Mesenchymal stem cell (in vitro differentiated cells and primary cell): ENCODE measurements around the gene OR4F6.

Experiments used
- DNase-seq: peaks from one replicate; pipeline ENCODE4 v3.0.0-alpha.2; 2013
- H2AFZ ChIP-seq: one replicate; pipeline ENCODE4 v1.6.1; 2013; ENCODE audit warnings: low read depth, mild to moderate bottlenecking, control low read depth, inconsistent platforms, low read length, moderate library complexity
- H2AK5ac ChIP-seq: 2 replicates; pipeline ENCODE4 v1.6.1; 2013; ENCODE audit warnings: low read length, moderate library complexity, mild to moderate bottlenecking, inconsistent platforms; ENCODE audit not compliant: severe bottlenecking
- H2BK120ac ChIP-seq: one replicate; pipeline ENCODE4 v1.6.1; 2013; ENCODE audit warnings: low read depth, mild to moderate bottlenecking, inconsistent platforms, low read length, moderate library complexity
- H2BK12ac ChIP-seq, 2 experiments: one replicate each; pipeline ENCODE4 v1.6.1; 2013; ENCODE audit warnings: inconsistent platforms in 2 of 2, low read length in 2 of 2, mild to moderate bottlenecking in 2 of 2, moderate library complexity in 2 of 2, control low read depth in 1 of 2
- H2BK15ac ChIP-seq: one replicate; pipeline ENCODE4 v1.6.1; 2013; ENCODE audit warnings: mild to moderate bottlenecking, low read depth, inconsistent platforms; ENCODE audit not compliant: poor library complexity, severe bottlenecking
- H2BK5ac ChIP-seq: 2 replicates; pipeline ENCODE4 v1.6.1; 2013; ENCODE audit warnings: low read depth, mild to moderate bottlenecking, low read length, control low read depth, inconsistent platforms; ENCODE audit not compliant: poor library complexity, severe bottlenecking
- H3K14ac ChIP-seq, 2 experiments: one replicate each; pipeline ENCODE4 v1.6.1; 2013; ENCODE audit warnings: inconsistent platforms in 2 of 2, low read length in 2 of 2, control low read depth in 1 of 2, mild to moderate bottlenecking in 1 of 2, moderate library complexity in 1 of 2
- H3K18ac ChIP-seq, 2 experiments: one replicate each; pipeline ENCODE4 v1.6.1; 2013; ENCODE audit warnings: inconsistent platforms in 2 of 2, low read length in 2 of 2, control low read depth in 1 of 2, low read depth in 1 of 2, mild to moderate bottlenecking in 1 of 2
- H3K23ac ChIP-seq, 2 experiments: one replicate each; pipeline ENCODE4 v1.6.1; 2013; ENCODE audit warnings: inconsistent platforms in 2 of 2, low read length in 2 of 2, mild to moderate bottlenecking in 2 of 2, moderate library complexity in 2 of 2, control low read depth in 1 of 2
- H3K27ac ChIP-seq: 2 replicates; pipeline ENCODE4 v1.5.1; 2013; ENCODE audit warnings: mild to moderate bottlenecking, moderate library complexity, low read length, control low read depth, inconsistent platforms; ENCODE audit not compliant: poor library complexity, severe bottlenecking
- H3K27me3 ChIP-seq, 2 experiments: 2 replicates each; pipeline versions ENCODE4 v1.6.1 to v1.7.0; 2013; ENCODE audit warnings: low read length in 2 of 2, mild to moderate bottlenecking in 2 of 2, moderate library complexity in 2 of 2, control low read depth in 1 of 2, inconsistent platforms in 1 of 2; ENCODE audit not compliant: control insufficient read depth in 1 of 2, insufficient read depth in 1 of 2
- H3K36me3 ChIP-seq, 2 experiments: 2 replicates each; pipeline versions ENCODE4 v1.6.1 to v1.7.0; 2013; ENCODE audit warnings: low read length in 2 of 2, control low read depth in 1 of 2, inconsistent platforms in 1 of 2, low read depth in 1 of 2, mild to moderate bottlenecking in 1 of 2; ENCODE audit not compliant: insufficient read depth in 2 of 2, control insufficient read depth in 1 of 2
- H3K4ac ChIP-seq, 2 experiments: one replicate each; pipeline ENCODE4 v1.6.1; 2013; ENCODE audit warnings: inconsistent platforms in 2 of 2, low read length in 2 of 2, mild to moderate bottlenecking in 2 of 2, moderate library complexity in 2 of 2, control low read depth in 1 of 2, low read depth in 1 of 2
- H3K4me1 ChIP-seq: 2 replicates; pipeline ENCODE4 v1.6.1; 2013; ENCODE audit warnings: low read depth, low read length, control low read depth; ENCODE audit not compliant: control insufficient read depth, insufficient read depth
- H3K4me2 ChIP-seq: 2 replicates; pipeline ENCODE4 v1.6.1; 2013; ENCODE audit warnings: low read length, mild to moderate bottlenecking, inconsistent platforms; ENCODE audit not compliant: poor library complexity, severe bottlenecking
- H3K4me3 ChIP-seq, 2 experiments: 2 replicates each; pipeline versions ENCODE4 v1.5.1 to v1.7.0; 2013; ENCODE audit warnings: low read length in 2 of 2, mild to moderate bottlenecking in 2 of 2, control low read depth in 1 of 2, low read depth in 1 of 2; ENCODE audit not compliant: insufficient read depth in 1 of 2
- H3K79me1 ChIP-seq: replicated peaks from 2 replicates; pipeline ENCODE4 v1.6.1; 2013; ENCODE audit warnings: mild to moderate bottlenecking, control low read depth, low read length, inconsistent platforms; ENCODE audit not compliant: poor library complexity, severe bottlenecking
- H3K9ac ChIP-seq: 2 replicates; pipeline ENCODE4 v1.7.0; 2013; ENCODE audit warnings: mild to moderate bottlenecking, low read length, moderate library complexity
- H3K9me3 ChIP-seq: 2 replicates; pipeline ENCODE4 v1.7.0; 2013; ENCODE audit warnings: mild to moderate bottlenecking, low read length; ENCODE audit not compliant: control insufficient read depth
- H4K8ac ChIP-seq: one replicate; pipeline ENCODE4 v1.6.1; 2013; ENCODE audit warnings: inconsistent platforms, mild to moderate bottlenecking, low read length, moderate library complexity
- H4K91ac ChIP-seq: one replicate; pipeline ENCODE4 v1.6.1; 2013; ENCODE audit warnings: mild to moderate bottlenecking, low read length, inconsistent platforms
- WGBS: methylation state at CpG from one replicate; pipeline ENCODE4 v1.1.7; 2013; ENCODE audit warnings: mixed read lengths; 5-methylcytosine and 5-hydroxymethylcytosine counted together

OR4F6 gene

DNA sequence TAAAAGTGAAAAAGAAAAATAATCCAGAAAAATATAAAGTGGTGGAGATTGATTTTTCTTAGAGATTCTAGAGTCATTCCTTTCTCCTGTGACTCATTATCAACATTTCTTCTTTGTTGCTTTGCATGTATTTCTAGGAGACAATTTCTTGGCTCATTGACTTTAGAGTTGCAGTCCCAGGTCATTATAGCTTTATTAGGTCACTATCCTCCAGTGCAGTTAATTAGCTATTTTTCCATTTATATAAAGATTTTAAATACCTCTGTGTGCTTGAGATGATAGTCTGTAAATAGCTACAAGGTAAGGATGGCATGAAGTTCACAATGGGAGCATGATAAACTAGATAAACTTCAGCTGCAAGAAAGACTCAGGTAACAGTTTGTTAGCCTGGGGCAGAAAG, 8.6 kb downstream of the OR4F6 start, which contains the start of gene OR4F15:
Gene OR4F15, plus strand, starts transcription at position 301 of the 400 bp plus-strand sequence. CDS start 5,985 bp downstream, outside the sequence.
- Histone ChIP-seq H4K8ac (no peak within 1 kb of the TSS), H3K36me3 (no peaks in the 10 kb centered on the region), H3K79me1 (no peaks in the 10 kb centered on the region), H2AK5ac (no peak within 1 kb of the TSS), H3K4ac (no peak within 1 kb of the TSS), H2AFZ (no peak within 1 kb of the TSS), H2BK12ac (no peak within 1 kb of the TSS), H3K18ac (no peak within 1 kb of the TSS), H3K9ac (no peak within 1 kb of the TSS), H3K4me2 (no peak within 1 kb of the TSS), H3K14ac (no peak within 1 kb of the TSS), H3K4me3 (no peak within 1 kb of the TSS), H3K27me3 (no peaks in the 10 kb centered on the region), H3K9me3 (no peaks in the 10 kb centered on the region), H3K27ac (peak within 1 kb of the TSS; percentile 87), H2BK15ac (no peak within 1 kb of the TSS), H4K91ac (no peak within 1 kb of the TSS), H2BK5ac (peak within 1 kb of the TSS; percentile 44), H3K23ac (no peak within 1 kb of the TSS), H2BK120ac (no peak within 1 kb of the TSS), H3K4me1 (peaks cover 3% of the 10 kb centered on the region)
- no peak for DNase-seq

DNA sequence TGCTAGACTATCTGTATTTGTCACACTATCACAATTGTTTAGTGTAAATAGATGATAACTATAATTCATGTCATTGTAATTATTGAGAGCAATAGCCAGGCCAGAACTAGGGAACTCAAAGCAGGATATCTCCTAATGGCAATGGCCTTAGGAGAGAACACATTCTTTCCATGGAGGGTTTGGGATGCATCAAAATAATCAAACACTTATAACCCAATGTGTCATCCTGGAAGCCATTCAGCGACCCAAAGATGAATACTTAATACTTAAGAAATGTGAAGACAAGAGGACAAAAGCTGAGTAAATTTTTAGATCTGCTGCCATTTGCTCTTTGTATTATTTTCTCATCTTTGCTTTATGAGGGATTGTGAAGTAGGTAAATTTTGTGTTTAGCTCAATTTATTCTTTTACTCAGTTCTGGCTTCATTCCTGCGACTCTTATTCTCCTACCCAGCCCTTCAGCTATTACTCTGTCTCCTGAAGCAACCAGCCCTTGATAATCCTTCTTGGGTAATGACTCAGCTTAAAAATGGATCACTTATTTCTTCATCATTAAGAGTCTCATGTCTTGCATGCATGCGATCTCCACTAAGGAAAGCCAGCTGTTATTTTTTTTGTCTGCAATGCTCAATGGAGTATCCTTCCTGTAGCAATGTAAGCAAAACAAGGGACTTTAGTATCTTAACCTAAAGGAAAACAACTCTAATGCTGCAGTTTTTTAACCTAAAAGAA, 10.7 kb downstream of the OR4F6 start:
- H4K91ac ChIP-seq: no peak overlapping the region
- no peaks in the 10 kb centered on the region for H3K27me3 ChIP-seq
- H3K79me1 ChIP-seq: peaks cover 1% of the 10 kb centered on the region
- no peak overlapping the region for H2BK5ac ChIP-seq
- DNase-seq: peak; percentile 84
- no peaks in the 10 kb centered on the region for H3K36me3 ChIP-seq
- WGBS: 24% methylated on average over 1 of the region's 3 CpGs
- no peak overlapping the region for H3K18ac ChIP-seq
- H3K27ac ChIP-seq: peak overlapping the region; percentile 87
- H3K4me2 ChIP-seq: no peak overlapping the region
- H3K4me1 ChIP-seq: peaks cover 3% of the 10 kb centered on the region
- no peak overlapping the region for H3K14ac ChIP-seq
- no peak overlapping the region for H3K9ac ChIP-seq
- no peak overlapping the region for H4K8ac ChIP-seq
- H3K23ac ChIP-seq: no peak overlapping the region
- H2BK12ac ChIP-seq: no peak overlapping the region
- no peak overlapping the region for H3K4me3 ChIP-seq
- no peak overlapping the region for H2AFZ ChIP-seq
- H2BK15ac ChIP-seq: no peak overlapping the region
- no peak overlapping the region for H2BK120ac ChIP-seq
- no peak overlapping the region for H3K4ac ChIP-seq
- H2AK5ac ChIP-seq: no peak overlapping the region
- H3K9me3 ChIP-seq: no peaks in the 10 kb centered on the region

DNA sequence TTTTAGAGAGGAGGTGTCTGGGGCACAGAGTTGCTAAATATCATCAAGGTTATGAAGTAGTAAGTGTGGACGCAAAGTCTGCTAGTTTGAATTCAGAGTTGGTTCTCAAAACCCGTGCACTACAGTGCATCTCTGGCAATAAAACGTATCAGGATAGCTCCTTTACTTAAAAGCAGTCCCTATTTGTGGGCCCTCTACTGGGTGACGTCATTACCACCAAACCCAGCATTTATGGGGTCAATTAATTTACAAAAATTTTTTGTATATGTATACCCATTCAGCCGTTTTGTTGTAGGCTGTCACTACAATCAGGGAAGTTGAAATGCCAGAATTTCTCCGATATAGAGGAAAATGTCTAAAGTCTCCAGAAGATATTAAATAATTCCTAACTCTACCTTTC, 17.5 kb downstream of the OR4F6 start:
- Histone ChIP-seq H3K36me3 (no peaks in the 10 kb centered on the region), H2AK5ac (no peak overlapping the region), H2BK12ac (no peak overlapping the region), H3K27ac (no peak overlapping the region), H3K79me1 (peaks cover 6% of the 10 kb centered on the region), H3K9me3 (no peaks in the 10 kb centered on the region), H3K9ac (no peak overlapping the region), H4K91ac (no peak overlapping the region), H3K4me1 (no peaks in the 10 kb centered on the region), H3K4ac (no peak overlapping the region), H3K23ac (no peak overlapping the region), H2BK15ac (no peak overlapping the region), H3K27me3 (no peaks in the 10 kb centered on the region), H2BK5ac (no peak overlapping the region), H2BK120ac (no peak overlapping the region), H4K8ac (no peak overlapping the region), H3K4me2 (no peak overlapping the region), H3K14ac (no peak overlapping the region), H2AFZ (no peak overlapping the region), H3K18ac (no peak overlapping the region), H3K4me3 (no peak overlapping the region)
- 64% methylated on average over 3 of the region's 6 CpGs for WGBS
- no peak for DNase-seq

DNA sequence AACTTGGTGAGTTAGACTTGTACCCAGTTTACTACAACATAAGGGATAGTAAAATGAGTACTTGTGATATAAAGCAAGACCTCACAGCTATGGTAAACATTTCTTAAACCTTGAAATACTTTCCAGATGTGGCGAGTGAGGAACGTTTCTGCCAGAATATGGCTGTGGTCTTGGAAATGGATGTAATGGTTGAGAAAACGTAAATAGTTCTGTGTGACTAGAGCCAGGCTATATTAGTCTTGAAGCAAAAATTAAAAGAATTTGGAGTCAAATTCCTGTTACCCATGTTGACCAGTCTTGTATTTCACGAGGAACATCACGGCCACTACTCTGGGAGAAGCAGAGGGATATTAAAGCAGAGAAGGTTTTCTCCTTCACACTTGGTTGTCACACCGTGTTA, 23.9 kb downstream of the OR4F6 start:
- H3K79me1 ChIP-seq: peaks cover 5% of the 10 kb centered on the region
- H3K23ac ChIP-seq: no peak overlapping the region
- H2BK120ac ChIP-seq: no peak overlapping the region
- H3K18ac ChIP-seq: no peak overlapping the region
- peak overlapping the region; percentile 37 for H3K27ac ChIP-seq
- H3K27me3 ChIP-seq: peaks cover 0 to 4% of the 10 kb centered on the region in 2 experiments
- no peak overlapping the region for H3K4ac ChIP-seq
- peak; percentile 42 for DNase-seq
- H4K8ac ChIP-seq: no peak overlapping the region
- no peak overlapping the region for H3K14ac ChIP-seq
- 62% methylated on average over 5 of the region's 6 CpGs for WGBS
- peaks cover 0 to 3% of the 10 kb centered on the region in 2 experiments for H3K36me3 ChIP-seq
- no peak overlapping the region for H4K91ac ChIP-seq
- no peaks in the 10 kb centered on the region for H3K9me3 ChIP-seq
- no peak overlapping the region for H3K4me2 ChIP-seq
- no peak overlapping the region for H2BK15ac ChIP-seq
- no peak overlapping the region for H3K4me3 ChIP-seq
- no peak overlapping the region for H2BK5ac ChIP-seq
- no peaks in the 10 kb centered on the region for H3K4me1 ChIP-seq
- H2AK5ac ChIP-seq: no peak overlapping the region
- H2AFZ ChIP-seq: no peak overlapping the region
- no peak overlapping the region for H3K9ac ChIP-seq
- no peak overlapping the region for H2BK12ac ChIP-seq
